ENCODE data around the gene ZNF592.
"Not testable (repeated sequence)": the region's sequence is repeated elsewhere in the genome, so short reads cannot be mapped to it uniquely, and the experiment has no call there.

Gene ZNF592

DNA sequence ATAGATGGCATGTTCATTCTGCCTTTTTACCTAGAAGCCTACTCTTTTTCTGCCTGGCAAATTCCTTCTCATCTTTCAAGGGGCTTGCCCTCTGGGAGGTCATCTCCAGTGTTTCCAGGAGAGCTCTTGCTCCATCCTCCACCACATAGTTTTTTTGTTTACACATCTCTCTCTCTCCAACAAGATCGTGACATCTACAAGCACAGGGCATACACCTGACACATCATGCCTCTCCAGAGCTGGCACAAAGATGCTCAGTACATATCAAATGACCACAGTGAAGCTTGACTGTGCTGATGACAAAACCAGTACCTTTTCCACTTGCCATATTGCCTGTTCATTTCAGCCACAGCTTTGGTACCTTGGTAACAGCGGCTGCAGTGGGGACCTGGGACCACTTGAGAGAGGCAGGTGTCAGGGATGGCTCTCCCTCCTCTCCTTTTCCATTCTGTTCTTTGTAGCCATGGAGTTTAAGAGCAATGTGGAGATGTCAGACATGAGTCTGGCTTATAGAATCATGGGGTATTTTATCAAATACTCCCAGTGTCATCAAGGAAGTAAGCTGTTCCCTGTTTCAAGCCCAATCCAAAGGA lies 84.2 kb downstream of the ZNF592 start:
- no peak for DNase-seq

GRCh38 chr15:84833447-84834228 lies 85.2 kb downstream of the ZNF592 start:
- no peak for DNase-seq

DNA sequence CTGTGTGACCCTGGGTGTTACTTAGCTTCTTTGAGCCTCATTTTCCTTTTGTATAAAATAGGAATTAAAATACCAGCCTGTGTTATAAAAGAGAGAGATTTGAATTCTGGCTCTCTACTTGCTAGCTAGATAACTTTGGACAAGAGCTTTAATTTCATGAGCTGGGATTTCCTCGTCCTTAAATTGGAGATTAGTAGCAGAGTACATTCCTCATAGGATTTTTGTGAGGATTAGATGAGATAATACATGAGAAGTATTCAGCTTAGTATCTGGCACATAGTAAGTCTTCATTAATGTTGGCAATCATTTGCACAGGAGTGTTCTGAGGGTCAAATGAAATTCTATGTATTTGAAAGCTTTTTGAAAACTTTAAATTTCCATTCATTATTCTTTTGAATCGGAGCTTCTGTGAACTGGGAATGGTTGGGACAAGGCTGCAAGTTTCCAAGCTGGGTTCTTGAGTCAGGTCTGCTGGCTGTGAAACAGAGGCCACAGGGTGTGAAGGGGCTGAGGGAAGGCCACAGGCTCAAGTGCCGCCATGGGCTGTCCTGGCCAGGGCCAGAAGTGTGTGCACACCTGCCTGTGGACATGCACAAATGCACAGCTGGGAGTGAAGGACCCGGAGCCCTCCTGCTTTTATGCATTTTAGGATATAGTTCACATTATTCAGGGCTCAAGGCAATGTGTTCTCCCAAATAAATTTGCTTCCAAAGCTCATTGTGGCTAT lies 86.0 kb downstream of the ZNF592 start:
- no peak for DNase-seq

DNA sequence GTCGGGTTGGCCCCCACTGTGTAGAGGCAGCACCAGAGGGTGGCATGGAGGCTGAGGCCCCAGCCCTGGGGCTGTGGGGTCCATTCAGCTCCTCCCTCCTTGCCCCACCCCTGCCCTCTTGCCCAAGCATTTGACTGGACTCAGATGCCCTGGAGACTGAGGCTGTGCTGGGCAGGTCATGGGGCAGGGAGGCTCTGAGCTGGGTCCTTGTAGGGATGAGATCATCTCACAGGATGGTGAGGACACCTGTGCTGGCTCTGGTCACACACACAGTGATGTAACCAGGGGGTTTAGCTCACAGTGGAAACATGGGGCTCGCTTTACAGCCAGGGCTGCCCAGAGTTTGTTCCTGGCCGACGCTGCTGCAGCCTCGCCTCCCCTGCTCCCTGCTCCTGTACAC lies 86.6 kb downstream of the ZNF592 start:
- DNase-seq: no peak

DNA sequence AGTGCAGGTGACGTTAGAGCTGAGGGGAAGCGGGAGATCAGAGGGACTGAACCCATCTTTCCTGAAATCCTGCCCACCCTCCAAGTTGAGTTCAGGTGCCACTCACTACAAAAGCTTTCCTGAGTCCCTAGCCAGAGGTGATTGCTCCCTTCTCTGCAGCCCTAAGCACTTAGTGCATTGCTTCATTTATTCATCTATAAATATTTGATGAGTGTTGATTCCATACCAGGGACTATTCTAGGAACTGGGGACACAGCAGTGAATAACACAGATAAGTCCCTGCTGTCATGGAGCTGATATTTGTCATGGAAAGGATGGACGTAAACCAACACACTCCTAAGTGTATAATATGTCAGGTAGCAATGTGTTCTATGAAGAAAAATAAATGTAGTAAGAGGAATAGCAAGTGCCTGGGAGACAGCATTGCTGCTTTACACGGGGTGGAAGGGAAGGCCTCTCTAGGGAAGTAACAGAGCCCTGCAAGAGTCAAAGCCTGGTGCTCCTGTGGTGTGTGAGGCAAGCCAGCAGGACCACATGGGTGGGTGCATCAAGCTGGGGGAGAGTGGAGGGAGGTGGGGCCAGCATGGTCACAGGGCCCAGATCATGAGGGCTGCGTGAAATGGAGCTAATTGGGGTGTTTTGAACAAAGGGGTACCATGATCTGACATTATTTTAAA lies 87.4 kb downstream of the ZNF592 start:
- no peak for DNase-seq

- no peak for DNase-seq
Measured at GRCh38 chr15:84836844-84837243, 88.5 kb downstream of the ZNF592 start.

- no peak for DNase-seq
Measured at GRCh38 chr15:84839714-84840113, 91.3 kb downstream of the ZNF592 start.

DNA sequence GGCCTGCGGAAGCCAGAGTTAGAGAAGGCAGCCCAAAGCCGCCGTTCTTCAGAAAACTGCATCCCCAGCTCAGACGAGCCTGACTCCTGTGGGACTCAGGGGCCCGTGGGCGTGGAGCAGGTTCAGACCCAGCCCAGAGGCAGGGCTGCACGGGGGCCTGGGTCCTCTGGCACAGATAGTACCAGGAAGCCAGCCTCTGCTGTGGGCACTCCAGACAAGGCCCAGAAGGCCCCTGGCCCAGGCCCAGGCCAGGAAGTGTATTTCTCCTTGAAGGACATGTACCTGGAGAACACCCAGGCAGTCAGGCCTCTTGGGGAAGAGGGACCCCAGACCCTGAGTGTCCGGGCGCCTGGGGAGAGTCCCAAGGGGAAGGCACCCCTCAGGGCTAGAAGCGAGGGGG lies 91.9 kb downstream of the ZNF592 start:
- no peak for DNase-seq

DNA sequence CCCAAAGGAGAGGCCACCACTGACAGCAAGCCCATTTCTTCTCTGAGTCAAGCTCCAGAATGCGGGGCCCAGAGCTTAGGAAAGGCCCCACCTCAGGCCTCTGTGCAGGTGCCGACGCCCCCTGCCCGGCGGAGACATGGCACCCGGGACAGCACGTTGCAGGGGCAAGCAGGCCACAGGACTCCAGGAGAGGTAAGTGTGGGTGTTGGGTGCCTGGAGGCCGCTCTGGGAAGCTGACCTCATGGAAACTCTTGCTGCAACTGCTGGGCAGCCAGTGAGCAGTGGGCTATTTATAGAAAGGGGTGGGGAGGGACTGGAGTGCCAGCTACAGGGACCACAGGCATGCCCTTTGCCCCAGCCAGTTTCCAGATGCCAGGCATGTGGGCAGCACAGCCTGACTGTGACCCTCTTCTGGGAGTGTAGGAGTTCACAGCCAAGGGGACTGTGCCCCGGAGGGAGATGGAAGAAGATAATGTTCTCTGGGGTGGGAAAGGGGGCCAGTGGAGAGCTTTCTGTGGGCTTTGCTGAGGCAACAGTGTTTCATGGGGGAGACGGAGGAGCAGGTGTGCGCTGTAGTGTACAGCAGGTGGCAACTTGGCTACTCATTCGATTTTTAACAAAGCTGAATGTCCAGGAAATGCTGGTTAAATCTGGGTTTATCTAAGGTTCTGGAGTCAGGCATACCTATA lies 92.5 kb downstream of the ZNF592 start:
- DNase-seq: no peak

- no peak for DNase-seq
Measured at GRCh38 chr15:84842781-84843180, 94.4 kb downstream of the ZNF592 start.

- DNase-seq: no peak
Measured at GRCh38 chr15:84844964-84845363, 96.6 kb downstream of the ZNF592 start.

DNA sequence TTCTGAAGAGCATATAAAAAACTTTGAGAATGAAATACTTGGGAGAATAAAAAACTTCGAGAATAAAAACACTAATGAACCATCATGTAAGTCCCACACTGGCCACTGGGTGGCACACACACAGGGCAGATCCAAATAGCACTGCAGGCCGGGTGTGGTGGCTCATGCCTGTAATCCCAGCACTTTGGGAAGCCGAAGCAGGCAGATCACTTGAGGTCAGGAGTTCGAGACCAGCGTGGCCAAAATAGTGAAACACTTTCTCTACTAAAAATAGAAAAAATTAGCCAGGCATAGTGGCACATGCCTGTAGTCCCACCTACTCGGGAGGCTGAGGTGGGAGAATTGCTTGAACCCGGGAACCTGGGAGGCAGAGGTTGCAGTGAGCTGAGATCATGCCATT lies 97.2 kb downstream of the ZNF592 start:
- DNase-seq: not testable (repeated sequence)

GRCh38 chr15:84846269-84846668 lies 97.9 kb downstream of the ZNF592 start:
- no peak for DNase-seq

DNA sequence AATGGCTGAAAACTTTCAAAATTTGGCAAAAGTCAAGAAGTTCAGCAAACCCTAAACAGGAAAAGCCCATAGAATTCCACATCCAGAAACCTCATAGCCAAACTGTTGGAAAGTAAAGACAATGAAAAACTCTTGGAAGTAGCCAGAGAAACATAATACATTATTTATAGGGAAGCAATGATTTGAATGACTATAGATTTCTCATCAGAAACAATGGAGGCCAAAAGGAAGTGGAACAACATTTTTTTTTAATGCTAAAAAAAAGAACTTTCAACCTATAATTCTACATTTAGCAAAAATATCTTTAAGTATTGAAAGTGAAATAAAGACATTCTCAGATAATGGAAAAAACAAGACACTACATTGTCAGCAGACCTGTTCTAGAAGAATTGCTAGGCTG lies 99.0 kb downstream of the ZNF592 start:
- DNase-seq: no peak

- DNase-seq: no peak
Measured at GRCh38 chr15:84852212-84852611, 103.8 kb downstream of the ZNF592 start.

DNA sequence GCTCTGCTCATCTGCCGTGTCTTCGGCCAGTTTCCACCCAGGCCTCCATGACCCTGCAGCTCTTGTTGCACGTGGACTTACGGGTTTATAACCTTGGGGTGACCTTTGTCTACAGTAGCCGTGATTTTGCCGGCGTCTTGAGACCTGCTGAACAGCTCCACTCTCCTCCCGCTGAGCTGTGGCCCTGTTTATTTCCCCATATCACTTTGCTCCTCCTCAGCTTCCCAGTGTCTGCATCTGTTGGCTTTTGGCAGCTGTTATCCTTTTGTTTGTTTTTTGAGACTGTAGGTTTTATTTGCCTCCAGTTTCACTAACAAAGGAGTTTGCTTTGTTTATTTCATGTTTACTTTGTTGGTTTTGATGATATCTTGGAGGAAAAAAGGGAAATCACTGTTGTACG lies 106.7 kb downstream of the ZNF592 start:
- DNase-seq: no peak

DNA sequence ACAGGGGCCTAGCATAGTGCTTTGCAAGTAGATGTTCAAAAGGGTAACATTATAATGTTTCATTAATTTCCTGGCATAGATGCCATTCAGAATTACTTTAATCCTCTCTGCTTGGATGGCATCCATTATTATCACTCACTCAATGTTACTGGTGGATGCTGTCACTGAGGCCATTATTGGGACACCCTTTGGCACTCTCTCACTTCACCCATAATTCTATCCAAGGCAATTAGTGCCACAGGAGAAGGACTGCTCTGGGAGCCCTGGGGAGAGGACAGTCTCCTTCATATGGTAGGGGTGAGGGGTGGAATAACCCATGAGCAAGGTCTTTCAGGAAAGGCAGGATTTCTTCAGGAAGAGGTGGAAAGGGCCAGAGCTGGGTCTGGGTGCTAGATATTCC lies 107.4 kb downstream of the ZNF592 start:
- DNase-seq: no peak

Measured in NCI-H187 treated with DMSO at 0.1 percent for 48 hours (cell line).